WTC11 (cell line): ENCODE measurements around the gene PGA3. TPM values are rescaled to one million over a fixed set of nuclear protein-coding genes. Genes with fewer than 3 reads are reported as not detected.

ENCODE experiments used
- ATAC-seq: fragments of 200-7000 bp; cut with Tn5 transposase; 2 replicates; pipeline ENCODE4 v1.10.0; 2021; ENCODE audit warnings: mild to moderate bottlenecking, moderate library complexity
- CTCF ChIA-PET: fragments of 300-600 bp; sonication (Branson Sonifier 250); formaldehyde crosslinking; loops from one replicate; lab custom pipeline; 2021; ENCODE audit warnings: antibody characterized with exemption; lab: Charles Lee
- POLR2A ChIA-PET: fragments of 350-600 bp; sonication (Branson Sonifier 250); formaldehyde crosslinking; loops from one replicate; lab custom pipeline; 2021; ENCODE audit warnings: antibody characterized with exemption; lab: Charles Lee
- DNase-seq: peaks from one replicate; pipeline ENCODE4 v3.0.0; 2021; ENCODE audit warnings: low spot score
- H3K27ac Mint-ChIP-seq: 2 replicates; pipeline ENCODE4 v1.8.0; 2021; ENCODE audit warnings: mixed read lengths
- H3K27me3 Mint-ChIP-seq: 2 replicates; pipeline ENCODE4 v1.8.0; 2021; ENCODE audit warnings: low read depth, mild to moderate bottlenecking, moderate library complexity, mixed read lengths
- H3K36me3 Mint-ChIP-seq: 2 replicates; pipeline ENCODE4 v1.8.0; 2021; ENCODE audit warnings: mixed read lengths
- H3K4me1 Mint-ChIP-seq: 2 replicates; pipeline ENCODE4 v1.8.0; 2022; ENCODE audit warnings: mixed read lengths
- H3K4me3 Mint-ChIP-seq: 2 replicates; pipeline ENCODE4 v1.8.0; 2021; ENCODE audit warnings: mild to moderate bottlenecking, moderate library complexity, mixed read lengths
- H3K9me3 Mint-ChIP-seq: 2 replicates; pipeline ENCODE4 v1.8.0; 2021; ENCODE audit warnings: mixed read lengths
- ARID4B ChIP-seq: sonication (generic); formaldehyde crosslinking; IDR thresholded peaks from 2 replicates; pipeline ENCODE4 v1.8.0; 2023; ENCODE audit warnings: missing genetic modification reagents, mild to moderate bottlenecking, borderline replicate concordance
- ATF3 ChIP-seq: sonication (generic); formaldehyde crosslinking; conservative IDR thresholded peaks from 2 replicates; pipeline ENCODE4 v1.8.1; 2022; ENCODE audit warnings: mild to moderate bottlenecking, missing genetic modification reagents
- CBFB ChIP-seq: sonication (generic); formaldehyde crosslinking; IDR thresholded peaks from 2 replicates; pipeline ENCODE4 v1.8.1; 2022; ENCODE audit warnings: mild to moderate bottlenecking, low read depth, missing genetic modification reagents
- FOXP1 ChIP-seq: sonication (generic); formaldehyde crosslinking; IDR thresholded peaks from 2 replicates; pipeline ENCODE4 v1.8.0; 2022; ENCODE audit warnings: missing genetic modification reagents, mild to moderate bottlenecking, moderate library complexity, borderline replicate concordance
- GTF2I ChIP-seq: fragments of 250-450 bp; sonication (Bioruptor Pico); conservative IDR thresholded peaks from 2 replicates; pipeline ENCODE4 v1.4.0; 2021; ENCODE audit warnings: mild to moderate bottlenecking
- HMGA2 ChIP-seq: fragments of 250-450 bp; sonication (Bioruptor Pico); IDR thresholded peaks from 2 replicates; pipeline ENCODE4 v1.4.0; 2021; ENCODE audit warnings: mild to moderate bottlenecking, moderate library complexity
- HMGXB4 ChIP-seq: sonication (generic); formaldehyde crosslinking; IDR thresholded peaks from 2 replicates; pipeline ENCODE4 v1.8.1; 2023; ENCODE audit warnings: mild to moderate bottlenecking, moderate library complexity, missing genetic modification reagents
- IRF2 ChIP-seq: sonication (generic); formaldehyde crosslinking; IDR thresholded peaks from 2 replicates; pipeline ENCODE4 v1.8.0; 2022; ENCODE audit warnings: low read depth, missing genetic modification reagents, borderline replicate concordance
- NFYB ChIP-seq: sonication (generic); formaldehyde crosslinking; conservative IDR thresholded peaks from 2 replicates; pipeline ENCODE4 v1.8.0; 2022; ENCODE audit warnings: low read depth, missing genetic modification reagents
- OVOL2 ChIP-seq: fragments of 250-450 bp; sonication (Bioruptor Pico); IDR thresholded peaks from 2 replicates; pipeline ENCODE4 v1.9.0; 2021; ENCODE audit warnings: mild to moderate bottlenecking, borderline replicate concordance
- RELA ChIP-seq: sonication (generic); formaldehyde crosslinking; IDR thresholded peaks from 2 replicates; pipeline ENCODE4 v1.8.1; 2022; ENCODE audit warnings: missing genetic modification reagents, mild to moderate bottlenecking, borderline replicate concordance
- RORB ChIP-seq: fragments of 250-450 bp; sonication (Bioruptor Pico); IDR thresholded peaks from 2 replicates; pipeline ENCODE4 v1.9.0; 2021; ENCODE audit warnings: mild to moderate bottlenecking
- TEAD4 ChIP-seq: sonication (generic); formaldehyde crosslinking; IDR thresholded peaks from 2 replicates; pipeline ENCODE4 v1.8.0; 2022; ENCODE audit warnings: mild to moderate bottlenecking, missing genetic modification reagents
- ZNF317 ChIP-seq: sonication (generic); formaldehyde crosslinking; IDR thresholded peaks from 2 replicates; pipeline ENCODE4 v1.8.1; 2023; ENCODE audit warnings: low read depth, mild to moderate bottlenecking, moderate library complexity, missing genetic modification reagents, borderline replicate concordance
- ZNF425 ChIP-seq: fragments of 250-450 bp; sonication (Bioruptor Pico); conservative IDR thresholded peaks from 2 replicates; pipeline ENCODE4 v1.9.0; 2021; ENCODE audit warnings: mild to moderate bottlenecking
- ZNF512 ChIP-seq: sonication (generic); formaldehyde crosslinking; IDR thresholded peaks from 2 replicates; pipeline ENCODE4 v1.8.1; 2022; ENCODE audit warnings: missing genetic modification reagents, borderline replicate concordance
- ZNF671 ChIP-seq: fragments of 250-450 bp; sonication (Bioruptor Pico); IDR thresholded peaks from 2 replicates; pipeline ENCODE4 v1.8.0; 2021; ENCODE audit warnings: mild to moderate bottlenecking
- total RNA-seq: library from RNA; stranded (reverse); gene quantifications from 3 replicates; pipeline ENCODE4 v1.2.3, GENCODE V29; 2021

Gene PGA3
- total RNA-seq, 1 experiment from 2014 or later: 0.20 TPM

- TF ChIP-seq ARID4B (CRISPR knock-in tag) (peak; percentile 36; the same call in 1 of the 2 replicates), FOXP1 (CRISPR knock-in tag) (no peak), TEAD4 (CRISPR knock-in tag) (no peak), HMGXB4 (CRISPR knock-in tag) (no peak)
- TF ChIP-seq, all 79 proteins: peak for 3
Observed at GRCh38 chr11:61160487-61161189, 42.7 kb upstream of the PGA3 start (continued).

- no peaks in the 10 kb centered on the region for H3K27me3 Mint-ChIP-seq
- H3K36me3 Mint-ChIP-seq: peaks cover 7% of the 10 kb centered on the region; the same call in 1 of the 2 replicates
- H3K9me3 Mint-ChIP-seq: no peaks in the 10 kb centered on the region
- peak; percentile 88 for ATAC-seq
- DNase-seq: peak; percentile 88
- ChIA-PET POLR2A (interaction anchor here (0.6 kb wide), 2 partner anchors 34 to 1413 kb away, joined by 3 to 4 read pairs; partner anchors contain the start of gene EEF1G), CTCF (interaction anchor here (1.4 kb wide), 1 partner anchor 35 kb away, joined by 4 read pairs; no protein-coding TSS in a partner anchor)
- peak within 1 kb of the TSS; percentile 92 for H3K27ac Mint-ChIP-seq
- H3K4me1 Mint-ChIP-seq: peaks cover 46% of the 10 kb centered on the region
- H3K4me3 Mint-ChIP-seq: peak within 1 kb of the TSS; percentile 86
- TF ChIP-seq HMGA2 (CRISPR knock-in tag): no peak
- no peak for TF ChIP-seq ZNF425 (CRISPR knock-in tag)
- TF ChIP-seq RELA: peak; percentile 22; the same call in 1 of the 2 replicates
- TF ChIP-seq ZNF512 (CRISPR knock-in tag): no peak
- no peak for TF ChIP-seq OVOL2 (CRISPR knock-in tag)
- no peak for TF ChIP-seq CBFB
- peak; percentile 86 for TF ChIP-seq NFYB (CRISPR knock-in tag)
- no peak for TF ChIP-seq RORB (CRISPR knock-in tag)
- no peak for TF ChIP-seq ZNF671 (CRISPR knock-in tag)
- TF ChIP-seq ARID4B (CRISPR knock-in tag): no peak; the same call in 1 of the 2 replicates
- TF ChIP-seq IRF2 (CRISPR knock-in tag): no peak
- no peak for TF ChIP-seq GTF2I (CRISPR knock-in tag)
- TF ChIP-seq ZNF317 (CRISPR knock-in tag): peak; percentile 47; the same call in 1 of the 2 replicates
- TF ChIP-seq ATF3 (CRISPR knock-in tag): no peak
Observed at GRCh38 chr11:61161190-61162091, 41.9 kb upstream of the PGA3 start, which contains the start of gene VPS37C. VPS37C (minus strand) TSS chr11:61161426; CDS start chr11:61138829, 22,597 bp downstream.
